ENCODE measurements around the gene CHST8. TPM values are rescaled to one million over a fixed set of nuclear protein-coding genes. Genes with fewer than 3 reads are reported as not detected.

The CHST8 gene
- total RNA-seq, 5 donors from 2014 or later (not counting 1 experiment from before 2014, with no cell fraction given), result not detected

DNA sequence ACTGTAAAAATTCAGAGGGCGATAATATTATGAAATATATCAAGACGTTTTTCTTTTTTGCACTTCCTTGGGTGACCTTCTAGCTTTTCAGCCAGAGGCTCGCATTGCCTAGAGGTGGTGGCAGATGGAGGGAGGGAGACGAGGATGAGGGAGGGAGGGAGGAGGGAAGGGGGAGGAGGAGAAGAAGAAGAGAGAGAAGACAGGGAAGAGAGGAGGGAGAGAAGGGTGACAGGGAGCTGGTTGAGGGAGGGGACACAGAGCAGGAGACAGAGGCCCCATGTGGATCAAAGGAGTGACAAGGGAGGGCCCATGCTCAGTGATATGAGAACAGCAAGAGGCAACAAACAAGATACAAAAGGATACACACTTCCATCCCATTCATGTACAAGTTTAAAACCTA lies 166.9 kb downstream of the CHST8 start:
- ChIA-PET POLR2A (no interaction called here), CTCF (no interaction called here)
- Histone ChIP-seq H3K36me3 (ENCODE audit: control insufficient read depth in 2 of 2, extremely low read depth in 1 of 2, insufficient read depth in 1 of 2, low read length in 1 of 2) (no peaks in the 10 kb centered on the region), H3K9me3 (no peaks in the 10 kb centered on the region), H3K4me3 (ENCODE audit: control insufficient read depth in 1 of 2, extremely low read depth in 1 of 2, low read length in 1 of 2) (no peak overlapping the region), H3K27me3 (replicated peaks in 1 of 2; ENCODE audit: control insufficient read depth in 2 of 2, extremely low read depth in 1 of 2, insufficient read depth in 2 of 2, low read length in 1 of 2) (peaks cover 0 to 29% of the 10 kb centered on the region in 2 experiments), H3K4me1 (ENCODE audit: control insufficient read depth in 1 of 2, extremely low read depth in 1 of 2, insufficient read depth in 2 of 2, low read length in 2 of 2) (peaks cover 0 to 6% of the 10 kb centered on the region in 2 experiments), H3K27ac (ENCODE audit: low read length) (no peak overlapping the region)
- 53% methylated on average over 4 of the region's 4 CpGs for WGBS (ENCODE audit: insufficient coverage)
- ATAC-seq (replicated peaks in 1 of 4), result no peak
- Mint-ChIP-seq H3K27ac (no peak overlapping the region), H3K4me3 (no peak overlapping the region), H3K27me3 (peaks cover 26 to 32% of the 10 kb centered on the region in 2 donors), H3K9me3 (no peaks in the 10 kb centered on the region), H3K36me3 (no peaks in the 10 kb centered on the region), H3K4me1 (peaks cover 6 to 28% (median 10%) of the 10 kb centered on the region in 3 donors)
- no peak for DNase-seq

DNA sequence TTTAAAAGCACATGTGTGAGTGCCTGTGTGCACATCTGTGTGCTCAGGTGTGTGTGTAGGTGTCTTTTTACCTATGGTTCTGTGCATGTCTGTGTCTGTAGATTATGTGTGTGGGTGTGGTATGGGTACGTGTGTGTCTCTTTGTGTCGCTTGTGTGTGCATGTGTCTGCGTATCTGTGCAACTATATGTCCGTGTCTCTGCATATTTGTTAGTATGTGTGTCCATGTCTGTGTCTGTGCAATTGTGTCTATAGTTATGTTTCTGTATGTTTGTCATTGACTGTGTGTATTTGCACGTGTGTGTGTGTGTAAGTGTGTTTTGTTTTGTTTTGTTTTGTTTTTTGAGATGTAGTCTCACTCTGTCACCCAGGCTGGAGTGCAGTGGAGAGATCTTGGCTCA lies 167.6 kb downstream of the CHST8 start:
- peaks cover 27 to 33% of the 10 kb centered on the region in 2 donors for H3K27me3 Mint-ChIP-seq
- no peak overlapping the region for H3K4me3 Mint-ChIP-seq
- ChIA-PET POLR2A (no interaction called here), CTCF (no interaction called here)
- H3K27ac Mint-ChIP-seq, result no peak overlapping the region
- H3K4me3 ChIP-seq (ENCODE audit: control insufficient read depth in 1 of 2, extremely low read depth in 1 of 2, low read length in 1 of 2), result no peak overlapping the region
- no peaks in the 10 kb centered on the region for H3K36me3 Mint-ChIP-seq
- DNase-seq, result no peak
- no peaks in the 10 kb centered on the region for H3K9me3 Mint-ChIP-seq
- peaks cover 6 to 22% (median 10%) of the 10 kb centered on the region in 3 donors for H3K4me1 Mint-ChIP-seq
- no peaks in the 10 kb centered on the region for H3K9me3 ChIP-seq
- peaks cover 0 to 31% of the 10 kb centered on the region in 2 experiments for H3K27me3 ChIP-seq (replicated peaks in 1 of 2; ENCODE audit: control insufficient read depth in 2 of 2, extremely low read depth in 1 of 2, insufficient read depth in 2 of 2, low read length in 1 of 2)
- peaks cover 0 to 6% of the 10 kb centered on the region in 2 experiments for H3K4me1 ChIP-seq (ENCODE audit: control insufficient read depth in 1 of 2, extremely low read depth in 1 of 2, insufficient read depth in 2 of 2, low read length in 2 of 2)
- no peaks in the 10 kb centered on the region for H3K36me3 ChIP-seq (ENCODE audit: control insufficient read depth in 2 of 2, extremely low read depth in 1 of 2, insufficient read depth in 1 of 2, low read length in 1 of 2)
- H3K27ac ChIP-seq (ENCODE audit: low read length), result no peak overlapping the region
- WGBS (ENCODE audit: insufficient coverage), result 82% methylated on average over 5 of the region's 5 CpGs
- ATAC-seq (replicated peaks in 1 of 4), result no peak

DNA sequence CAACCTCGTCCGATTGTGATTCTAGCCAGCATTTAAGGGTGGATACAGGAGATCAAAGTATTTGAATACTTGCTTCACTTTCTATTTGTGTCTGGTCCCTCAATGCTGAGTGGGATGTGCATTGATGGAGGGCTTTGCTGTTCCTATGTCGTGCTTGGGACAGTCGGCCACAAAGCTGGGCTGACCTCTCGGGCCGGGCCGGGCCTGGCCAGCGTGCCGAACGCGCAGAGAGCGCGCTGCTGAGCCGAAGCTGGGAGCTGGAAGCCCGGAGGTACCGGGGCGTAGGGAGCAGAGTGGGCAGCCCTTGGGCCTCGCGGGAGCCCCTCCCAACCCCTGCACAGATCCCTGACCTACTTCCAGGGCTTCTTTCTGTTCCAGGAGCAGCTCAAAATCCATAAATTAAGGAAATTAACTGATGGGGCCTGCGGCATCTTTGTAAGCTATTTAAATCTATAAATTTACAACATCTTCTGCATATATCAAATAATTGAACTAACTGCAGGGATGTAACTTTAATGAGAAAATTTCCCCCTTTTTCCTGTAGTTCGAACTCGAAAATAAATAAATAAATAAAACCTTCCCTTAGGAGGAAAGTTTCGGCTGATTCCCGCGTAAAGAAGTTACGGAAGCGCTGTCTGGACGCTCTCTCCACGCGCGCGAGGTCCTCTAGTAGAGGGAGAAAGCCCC lies 173.1 kb downstream of the CHST8 start:
- no peak for ATAC-seq (replicated peaks in 1 of 4)

DNA sequence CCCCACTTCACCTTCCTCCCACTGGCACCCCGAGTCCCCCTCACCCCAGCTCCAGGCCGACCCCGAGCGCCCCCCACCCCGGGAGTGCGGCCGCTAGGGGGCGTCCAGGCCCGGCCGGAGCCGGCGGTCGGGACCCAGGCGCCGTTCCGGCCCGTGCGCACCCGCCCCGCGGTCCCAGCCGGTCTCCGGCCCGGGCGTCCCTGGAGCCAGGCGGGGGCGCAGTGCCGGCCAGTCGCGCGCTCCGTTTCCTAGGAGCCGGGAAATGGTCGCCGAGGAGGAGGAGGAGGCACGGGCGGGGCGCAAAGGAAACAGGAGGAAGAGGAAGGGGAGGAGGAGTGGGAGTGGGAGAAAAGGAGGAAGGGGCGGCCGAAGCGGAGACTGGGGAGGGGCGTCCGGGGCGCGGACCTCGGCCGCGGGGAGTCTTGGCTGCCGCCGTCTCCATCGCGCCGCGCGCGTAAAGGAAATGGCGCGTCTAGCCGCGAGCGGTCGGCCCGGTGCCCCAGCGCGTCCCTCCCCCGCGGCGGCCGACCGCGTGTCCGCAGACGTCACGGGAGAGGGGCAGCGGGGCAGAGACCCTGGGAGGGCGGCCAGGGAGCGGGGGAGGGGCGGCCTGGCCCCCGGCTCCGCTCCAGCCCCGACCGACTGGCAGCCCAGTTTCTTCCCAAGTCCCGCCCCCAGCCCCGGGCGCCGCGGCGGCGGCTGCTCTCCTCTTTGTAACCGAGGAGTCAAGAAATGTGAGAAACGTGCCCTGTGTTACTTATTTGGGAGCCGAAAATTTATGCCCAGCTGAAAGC lies 173.8 kb downstream of the CHST8 start:
- H3K27ac Mint-ChIP-seq, result peak overlapping the region in 1 of 2 donors; percentile 36
- H3K4me3 Mint-ChIP-seq, result peak overlapping the region; percentile 65 to 71 (median 67)
- ATAC-seq (replicated peaks in 1 of 4), result peak; percentile 45 to 58 (median 51)
- no peak overlapping the region for H3K27ac ChIP-seq (ENCODE audit: low read length)
- H3K36me3 Mint-ChIP-seq, result no peaks in the 10 kb centered on the region
- H3K36me3 ChIP-seq (ENCODE audit: control insufficient read depth in 2 of 2, extremely low read depth in 1 of 2, insufficient read depth in 1 of 2, low read length in 1 of 2), result no peaks in the 10 kb centered on the region
- H3K27me3 Mint-ChIP-seq, result peaks cover 31 to 39% of the 10 kb centered on the region in 2 donors
- ChIA-PET POLR2A (no interaction called here), CTCF (interaction anchor here in 1 of 2 donors (0.9 kb wide), 1 partner anchor 24 kb away, joined by 3 read pairs; no protein-coding TSS in a partner anchor)
- H3K4me1 Mint-ChIP-seq, result peaks cover 0 to 14% (median 4%) of the 10 kb centered on the region in 3 donors
- no peaks in the 10 kb centered on the region for H3K9me3 ChIP-seq
- H3K9me3 Mint-ChIP-seq, result no peaks in the 10 kb centered on the region
- DNase-seq, result peak in 9 of 35 experiments; percentile 10 to 44 (median 28)
- peaks cover 0 to 56% of the 10 kb centered on the region in 2 experiments for H3K27me3 ChIP-seq (replicated peaks in 1 of 2; ENCODE audit: control insufficient read depth in 2 of 2, extremely low read depth in 1 of 2, insufficient read depth in 2 of 2, low read length in 1 of 2)
- WGBS (ENCODE audit: insufficient coverage), result under 1% methylated on average over 83 of the region's 92 CpGs
- peaks cover 3 to 12% of the 10 kb centered on the region in 2 experiments for H3K4me1 ChIP-seq (ENCODE audit: control insufficient read depth in 1 of 2, extremely low read depth in 1 of 2, insufficient read depth in 2 of 2, low read length in 2 of 2)
- H3K4me3 ChIP-seq (ENCODE audit: control insufficient read depth in 1 of 2, extremely low read depth in 1 of 2, low read length in 1 of 2), result peak overlapping the region; percentile 31 to 66

More for the DNA sequence above, 173.1 kb downstream of the CHST8 start:
- peak overlapping the region in 1 of 2 donors; percentile 36 for H3K27ac Mint-ChIP-seq
- POLR2A ChIA-PET, result no interaction called here
- Histone ChIP-seq H3K9me3 (no peaks in the 10 kb centered on the region), H3K36me3 (ENCODE audit: control insufficient read depth in 2 of 2, extremely low read depth in 1 of 2, insufficient read depth in 1 of 2, low read length in 1 of 2) (no peaks in the 10 kb centered on the region), H3K27ac (ENCODE audit: low read length) (no peak overlapping the region), H3K27me3 (replicated peaks in 1 of 2; ENCODE audit: control insufficient read depth in 2 of 2, extremely low read depth in 1 of 2, insufficient read depth in 2 of 2, low read length in 1 of 2) (peaks cover 0 to 58% of the 10 kb centered on the region in 2 experiments), H3K4me1 (ENCODE audit: control insufficient read depth in 1 of 2, extremely low read depth in 1 of 2, insufficient read depth in 2 of 2, low read length in 2 of 2) (peaks cover 3 to 12% of the 10 kb centered on the region in 2 experiments), H3K4me3 (ENCODE audit: control insufficient read depth in 1 of 2, extremely low read depth in 1 of 2, low read length in 1 of 2) (peak overlapping the region in 1 of 2 donors; percentile 33)
- no peaks in the 10 kb centered on the region for H3K36me3 Mint-ChIP-seq
- H3K4me3 Mint-ChIP-seq, result peak overlapping the region; percentile 64 to 67 (median 65)
- CTCF ChIA-PET, result interaction anchor here in 1 of 2 donors (0.9 kb wide), 1 partner anchor 25 kb away, joined by 3 read pairs; no protein-coding TSS in a partner anchor
- H3K9me3 Mint-ChIP-seq, result no peaks in the 10 kb centered on the region
- peaks cover 27 to 39% of the 10 kb centered on the region in 2 donors for H3K27me3 Mint-ChIP-seq
- DNase-seq, result no peak
- WGBS (ENCODE audit: insufficient coverage), result 50% methylated on average over 18 of the region's 32 CpGs
- H3K4me1 Mint-ChIP-seq, result peaks cover 0 to 14% (median 4%) of the 10 kb centered on the region in 3 donors

DNA sequence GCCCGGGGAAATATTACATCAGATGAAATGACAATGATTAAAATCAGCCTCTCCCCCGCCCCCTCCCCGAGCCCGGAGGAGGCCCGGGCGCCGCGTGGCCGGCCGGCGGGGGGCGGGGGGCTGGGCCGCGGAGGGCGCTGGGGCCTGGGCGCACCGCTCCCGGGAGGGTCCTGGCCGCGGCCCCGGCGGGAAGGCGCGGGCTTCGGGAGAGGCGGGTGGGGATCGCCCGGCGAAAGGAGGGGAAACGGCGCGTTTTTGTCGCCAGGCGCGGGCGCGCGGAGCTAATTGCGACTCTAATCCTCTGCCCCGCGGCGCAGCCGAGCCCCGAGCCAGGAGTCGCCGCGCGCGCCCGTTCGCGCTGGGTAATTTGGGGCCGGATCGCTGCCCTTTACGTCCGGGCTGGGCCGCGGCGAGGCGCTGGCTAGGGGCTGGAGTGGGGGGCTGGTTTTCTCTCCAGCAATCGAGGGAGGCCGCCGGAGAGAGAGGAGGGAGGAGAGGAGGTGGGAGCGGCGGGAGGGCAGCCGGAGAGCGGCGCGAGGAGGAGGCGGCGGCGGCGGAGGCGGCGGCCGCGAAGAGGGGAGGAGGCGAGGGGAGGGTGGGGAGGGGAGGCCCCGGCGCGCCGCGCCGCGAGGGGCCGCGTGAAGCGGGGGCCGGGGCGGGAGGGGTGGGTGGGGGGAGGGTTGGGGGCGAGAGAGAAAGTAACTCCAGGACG lies 174.6 kb downstream of the CHST8 start, which contains the start of gene KCTD15:
KCTD15 (plus strand) TSS at position 707 of the 712 bp plus-strand sequence. CDS start 3,585 bp downstream, outside the sequence.
- ChIA-PET CTCF (interaction anchor here in 1 of 2 donors (0.9 kb wide), 1 partner anchor 19 kb away, joined by 3 read pairs; no protein-coding TSS in a partner anchor), POLR2A (no interaction called here)
- DNase-seq (peak in 1 of 35 experiments; percentile 22), ATAC-seq (replicated peaks in 1 of 4) (peak in 3 of 4 experiments; percentile 28 to 30 (median 28))
- Mint-ChIP-seq H3K27me3 (peaks cover 30 to 35% of the 10 kb centered on the region in 2 donors), H3K9me3 (no peaks in the 10 kb centered on the region), H3K4me1 (peaks cover 0 to 12% (median 4%) of the 10 kb centered on the region in 3 donors), H3K4me3 (peak within 1 kb of the TSS; percentile 67 to 76 (median 70)), H3K36me3 (no peaks in the 10 kb centered on the region), H3K27ac (no peak within 1 kb of the TSS)
- H3K4me1 ChIP-seq (ENCODE audit: control insufficient read depth in 1 of 2, extremely low read depth in 1 of 2, insufficient read depth in 2 of 2, low read length in 2 of 2), result peaks cover 3 to 12% of the 10 kb centered on the region in 2 experiments
- under 1% methylated on average over 45 of the region's 92 CpGs for WGBS (ENCODE audit: insufficient coverage)
- H3K4me3 ChIP-seq (ENCODE audit: control insufficient read depth in 1 of 2, extremely low read depth in 1 of 2, low read length in 1 of 2), result peak within 1 kb of the TSS; percentile 45 to 66
- no peaks in the 10 kb centered on the region for H3K9me3 ChIP-seq
- H3K27ac ChIP-seq (ENCODE audit: low read length), result no peak within 1 kb of the TSS
- H3K36me3 ChIP-seq (ENCODE audit: control insufficient read depth in 2 of 2, extremely low read depth in 1 of 2, insufficient read depth in 1 of 2, low read length in 1 of 2), result no peaks in the 10 kb centered on the region
- H3K27me3 ChIP-seq (replicated peaks in 1 of 2; ENCODE audit: control insufficient read depth in 2 of 2, extremely low read depth in 1 of 2, insufficient read depth in 2 of 2, low read length in 1 of 2), result peaks cover 0 to 51% of the 10 kb centered on the region in 2 experiments
